NOMO-1 treated with DMSO at 0.1 percent for 48 hours (cell line): Measurements from ENCODE around the gene SEC31B.

Experiments
- DNase-seq: peaks from one replicate; lab custom pipeline; 2025; ENCODE audit not compliant: unreplicated experiment; lab: John Stamatoyannopoulos, UW

SEC31B gene, protein sequence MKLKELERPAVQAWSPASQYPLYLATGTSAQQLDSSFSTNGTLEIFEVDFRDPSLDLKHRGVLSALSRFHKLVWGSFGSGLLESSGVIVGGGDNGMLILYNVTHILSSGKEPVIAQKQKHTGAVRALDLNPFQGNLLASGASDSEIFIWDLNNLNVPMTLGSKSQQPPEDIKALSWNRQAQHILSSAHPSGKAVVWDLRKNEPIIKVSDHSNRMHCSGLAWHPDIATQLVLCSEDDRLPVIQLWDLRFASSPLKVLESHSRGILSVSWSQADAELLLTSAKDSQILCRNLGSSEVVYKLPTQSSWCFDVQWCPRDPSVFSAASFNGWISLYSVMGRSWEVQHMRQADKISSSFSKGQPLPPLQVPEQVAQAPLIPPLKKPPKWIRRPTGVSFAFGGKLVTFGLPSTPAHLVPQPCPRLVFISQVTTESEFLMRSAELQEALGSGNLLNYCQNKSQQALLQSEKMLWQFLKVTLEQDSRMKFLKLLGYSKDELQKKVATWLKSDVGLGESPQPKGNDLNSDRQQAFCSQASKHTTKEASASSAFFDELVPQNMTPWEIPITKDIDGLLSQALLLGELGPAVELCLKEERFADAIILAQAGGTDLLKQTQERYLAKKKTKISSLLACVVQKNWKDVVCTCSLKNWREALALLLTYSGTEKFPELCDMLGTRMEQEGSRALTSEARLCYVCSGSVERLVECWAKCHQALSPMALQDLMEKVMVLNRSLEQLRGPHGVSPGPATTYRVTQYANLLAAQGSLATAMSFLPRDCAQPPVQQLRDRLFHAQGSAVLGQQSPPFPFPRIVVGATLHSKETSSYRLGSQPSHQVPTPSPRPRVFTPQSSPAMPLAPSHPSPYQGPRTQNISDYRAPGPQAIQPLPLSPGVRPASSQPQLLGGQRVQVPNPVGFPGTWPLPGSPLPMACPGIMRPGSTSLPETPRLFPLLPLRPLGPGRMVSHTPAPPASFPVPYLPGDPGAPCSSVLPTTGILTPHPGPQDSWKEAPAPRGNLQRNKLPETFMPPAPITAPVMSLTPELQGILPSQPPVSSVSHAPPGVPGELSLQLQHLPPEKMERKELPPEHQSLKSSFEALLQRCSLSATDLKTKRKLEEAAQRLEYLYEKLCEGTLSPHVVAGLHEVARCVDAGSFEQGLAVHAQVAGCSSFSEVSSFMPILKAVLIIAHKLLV

DNA sequence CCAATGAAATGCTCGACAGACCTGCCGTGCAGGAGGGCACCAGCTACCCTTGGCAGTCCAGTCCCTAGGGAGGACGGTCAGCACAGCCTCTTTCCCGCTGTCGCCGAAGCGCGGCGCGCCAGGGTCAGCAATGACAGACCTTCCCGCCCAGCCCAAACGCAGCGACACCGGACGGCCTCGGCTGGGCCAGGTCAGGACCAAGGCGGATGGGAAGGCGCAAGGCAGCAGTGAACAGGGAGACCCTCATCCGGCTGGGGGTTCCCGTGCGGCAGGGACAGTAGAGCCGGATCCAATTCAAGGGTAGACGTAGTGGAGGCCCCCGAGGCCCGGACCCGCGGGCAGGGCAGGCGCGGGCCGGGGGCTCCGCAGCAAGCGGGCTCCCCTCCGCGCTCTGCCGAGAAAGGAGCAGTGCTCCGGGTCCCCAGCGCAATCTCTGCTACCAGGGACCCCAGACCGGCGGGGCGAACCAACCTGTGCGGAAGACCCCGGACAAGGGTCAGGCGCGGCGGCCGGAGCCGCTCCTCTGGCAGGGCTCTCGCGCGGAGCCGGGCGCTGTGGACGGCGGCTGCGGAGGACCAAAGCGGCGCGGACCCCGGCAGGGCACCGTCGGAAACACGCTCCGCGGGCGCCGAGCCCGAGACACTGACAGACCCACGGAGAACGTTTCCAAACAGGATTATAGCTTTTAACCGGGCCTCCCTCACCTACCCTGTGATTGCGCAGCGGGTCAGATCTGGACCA, at the start of gene SEC31B:
TSS of gene SEC31B (minus strand) at position 551 of the 741 bp plus-strand sequence. CDS start 2,909 bp downstream, outside the sequence.
- no peak for DNase-seq

DNA sequence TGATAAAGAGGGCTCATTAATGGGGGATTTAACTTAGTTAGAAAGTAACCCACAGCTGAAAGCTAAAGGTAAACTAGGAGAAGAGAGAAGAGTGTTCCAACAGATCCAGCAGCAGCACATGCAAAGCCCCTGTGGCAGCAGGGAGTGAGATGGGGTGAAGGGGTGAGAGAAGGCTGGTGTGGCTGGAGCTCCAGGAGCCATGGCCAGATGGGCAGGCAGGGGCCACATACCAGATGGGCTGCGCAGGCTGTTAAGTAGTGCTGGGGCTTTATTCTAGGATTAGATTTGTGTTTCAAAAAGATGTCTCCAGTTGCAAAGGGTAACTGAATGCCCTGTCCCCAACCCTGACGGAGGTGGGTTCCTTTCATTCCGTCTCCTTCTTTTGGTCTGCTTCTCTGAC, 49.3 kb upstream of the SEC31B start:
- no peak for DNase-seq

DNA sequence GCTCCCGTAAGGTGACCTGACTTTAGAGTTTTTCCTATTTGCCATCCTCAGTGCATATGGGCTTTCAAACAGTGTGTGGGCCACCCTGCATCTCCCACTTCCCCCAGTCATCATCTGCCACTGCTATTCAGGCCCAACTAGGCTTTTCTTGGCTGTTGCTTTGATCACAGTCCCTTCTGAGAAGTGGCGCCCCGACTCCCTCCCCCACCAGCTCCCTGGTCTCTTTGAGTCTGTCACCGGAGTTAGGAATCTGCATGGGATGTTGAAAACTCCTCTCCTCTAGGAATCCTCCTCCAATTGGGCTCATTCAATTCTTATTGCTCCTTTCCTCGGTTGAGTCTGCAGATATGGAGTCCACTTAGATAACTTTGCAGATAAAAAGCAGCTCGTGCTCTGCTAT, 48.2 kb upstream of the SEC31B start:
- no peak for DNase-seq

DNA sequence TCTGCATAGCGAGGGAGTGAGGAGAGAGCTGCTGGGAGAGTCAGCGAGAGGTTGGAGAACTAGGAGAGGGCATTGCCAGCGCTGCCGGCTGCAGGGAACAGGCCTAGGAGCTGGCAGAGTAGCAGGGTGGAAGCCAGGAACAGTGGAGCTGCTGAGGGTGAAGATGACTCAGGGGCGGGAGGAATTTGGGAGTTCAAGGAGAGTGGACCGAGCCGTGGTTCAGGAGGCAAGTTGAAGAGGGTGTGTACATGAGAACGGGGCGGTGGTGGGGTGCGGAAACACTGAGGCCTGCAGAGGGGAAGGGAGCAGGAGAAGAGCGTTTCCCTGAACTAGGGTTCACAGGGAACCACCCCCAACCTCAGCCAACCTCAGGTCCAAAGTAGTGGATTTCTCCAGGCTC, 47.6 kb upstream of the SEC31B start:
- no peak for DNase-seq

DNA sequence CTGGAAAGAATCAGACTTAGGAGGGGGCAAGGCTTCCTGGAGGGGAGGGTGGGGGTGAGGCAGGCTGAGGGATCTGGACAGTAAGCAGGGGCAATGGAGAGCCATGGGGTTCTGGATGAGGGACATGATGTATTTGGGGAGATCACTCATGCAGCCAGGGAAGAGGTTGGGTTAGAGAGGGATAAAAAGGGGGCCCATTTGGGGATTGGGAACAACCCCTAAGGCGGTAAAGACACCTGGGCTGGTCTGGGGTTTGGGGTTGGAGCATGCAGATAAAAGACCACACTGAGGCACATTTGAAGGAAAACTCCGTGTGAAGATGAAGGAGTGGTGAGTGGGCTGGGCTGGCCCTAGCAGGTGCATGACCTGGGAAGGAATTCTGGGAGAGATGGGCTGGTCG, 46.9 kb upstream of the SEC31B start:
- DNase-seq: no peak

DNA sequence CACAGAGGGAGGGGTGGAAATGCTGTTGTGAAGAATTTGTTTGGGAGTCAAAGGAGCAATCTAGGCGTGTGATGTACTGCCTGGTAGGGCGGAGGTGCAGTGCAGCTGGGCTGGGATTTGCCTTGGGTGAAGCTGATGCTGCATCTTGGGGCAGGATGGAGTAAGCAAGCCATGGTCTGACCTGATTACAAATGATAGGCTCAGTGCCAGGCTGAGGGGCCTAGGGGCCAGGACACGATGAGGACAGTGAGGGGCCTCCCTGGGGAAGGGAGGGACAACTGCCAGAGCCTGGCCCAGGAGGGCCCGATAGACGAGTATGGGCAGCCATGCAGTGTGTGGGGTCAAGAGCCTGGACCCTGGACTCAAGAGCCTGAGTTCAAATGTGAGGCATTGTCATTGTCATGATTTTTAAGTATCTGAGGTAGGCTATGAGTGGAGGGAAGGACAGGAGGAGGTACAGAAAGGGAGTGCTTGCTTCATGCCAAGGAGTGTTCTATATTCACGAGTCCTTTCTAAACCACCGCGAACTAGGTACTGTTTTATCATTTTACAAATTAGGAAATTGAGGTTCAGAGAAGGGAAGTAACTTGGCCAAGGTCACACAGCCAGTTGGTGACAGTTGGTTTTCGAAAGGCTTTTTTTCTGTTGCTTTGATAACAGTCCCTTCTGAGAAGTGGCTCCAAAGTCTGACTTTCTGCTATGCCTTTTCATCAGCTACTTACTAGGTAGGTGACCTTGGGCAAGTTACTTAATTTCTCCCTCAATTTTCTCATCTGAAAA, 45.7 kb upstream of the SEC31B start:
- no peak for DNase-seq

DNA sequence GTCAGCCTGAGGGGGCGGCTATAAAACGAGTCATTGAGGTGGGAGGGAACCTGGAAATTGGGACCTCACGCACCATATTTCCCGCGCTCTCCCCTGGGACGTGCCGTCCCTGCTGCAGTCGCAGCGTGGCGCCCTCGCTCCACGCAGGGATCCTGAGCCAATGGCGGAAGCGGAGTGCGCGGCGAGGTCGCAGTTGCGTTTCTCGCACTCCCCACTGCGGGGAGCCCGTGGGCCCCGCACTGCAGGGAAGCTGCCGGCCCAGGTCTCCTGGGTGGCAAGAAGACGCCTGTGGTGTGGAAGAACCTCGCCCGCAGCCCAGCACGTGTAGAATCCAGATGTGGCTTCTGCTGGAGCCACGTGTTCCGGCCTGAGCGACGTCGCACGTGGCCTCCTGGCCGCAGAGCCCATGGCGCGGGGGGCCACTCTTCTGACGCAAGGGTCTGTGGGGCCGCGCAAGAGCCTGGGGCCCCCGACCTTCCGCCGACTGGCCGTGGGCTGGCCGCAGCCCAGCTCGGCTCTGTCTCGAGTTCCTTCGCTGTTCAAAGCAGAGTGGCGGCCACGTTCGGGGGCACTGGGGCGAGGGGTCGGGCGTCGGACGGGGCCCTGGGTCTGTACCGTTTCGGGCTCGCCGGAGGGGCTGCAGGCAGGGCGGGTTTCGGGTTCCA, 42.5 kb upstream of the SEC31B start:
- DNase-seq: peak; percentile 54

DNA sequence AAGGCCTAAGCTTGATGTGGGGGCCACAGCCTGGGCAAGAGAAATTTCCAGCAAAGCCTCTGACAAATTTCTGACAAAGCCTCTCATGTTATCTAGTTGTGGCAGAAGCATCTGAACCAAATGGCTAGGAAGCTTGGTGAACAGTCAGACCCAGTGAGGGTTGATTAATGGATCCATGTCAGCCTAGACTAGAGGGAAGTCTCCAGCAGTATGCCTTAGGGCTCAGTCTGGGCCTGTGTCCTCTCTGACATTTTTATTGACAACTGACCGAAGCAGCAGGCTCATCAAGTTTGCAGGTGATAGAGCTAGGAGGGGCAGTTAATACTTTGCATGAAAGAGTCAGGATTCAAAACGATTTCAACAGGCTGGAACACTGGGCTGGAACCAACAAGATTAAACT, 41.3 kb upstream of the SEC31B start:
- DNase-seq: no peak

DNA sequence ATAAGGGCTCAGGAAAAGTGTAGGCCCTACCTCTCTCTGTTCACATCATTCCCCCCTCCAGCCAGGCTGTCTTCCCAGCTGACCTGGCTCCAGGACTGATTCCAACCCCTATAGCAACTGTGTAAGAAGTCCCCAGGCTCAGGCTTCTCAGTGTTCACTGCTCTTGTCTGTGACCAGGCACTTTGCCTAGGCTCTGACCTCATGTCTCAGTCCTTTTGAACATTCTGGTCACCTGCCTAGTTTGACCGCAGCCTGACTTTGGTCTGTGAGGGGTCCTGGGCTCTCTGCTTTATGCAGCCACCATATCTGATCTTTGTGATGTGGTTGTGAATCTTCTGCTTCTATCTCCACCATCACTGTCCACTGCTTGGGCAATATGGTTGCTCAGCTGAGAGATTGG, 40.6 kb upstream of the SEC31B start:
- no peak for DNase-seq

DNA sequence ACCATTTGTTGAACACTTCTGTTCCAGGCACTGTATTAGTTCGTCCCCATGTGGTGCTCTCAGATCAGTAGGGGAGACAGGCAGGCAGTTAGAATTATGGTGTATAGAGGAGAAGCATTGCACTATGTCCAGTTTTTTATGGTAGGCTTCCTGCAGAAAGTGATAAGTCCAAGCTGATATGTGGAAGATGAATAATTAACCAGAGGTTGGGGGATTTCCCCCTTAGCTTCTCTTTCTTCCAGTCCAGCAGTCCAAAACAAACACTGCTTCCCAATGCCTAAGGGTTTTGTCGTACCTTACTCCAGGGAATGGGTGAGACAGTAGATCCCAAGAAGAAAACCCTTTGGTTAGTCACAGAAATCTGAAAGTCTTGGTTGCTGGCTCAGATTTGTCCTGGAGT, 35.2 kb upstream of the SEC31B start:
- no peak for DNase-seq

DNA sequence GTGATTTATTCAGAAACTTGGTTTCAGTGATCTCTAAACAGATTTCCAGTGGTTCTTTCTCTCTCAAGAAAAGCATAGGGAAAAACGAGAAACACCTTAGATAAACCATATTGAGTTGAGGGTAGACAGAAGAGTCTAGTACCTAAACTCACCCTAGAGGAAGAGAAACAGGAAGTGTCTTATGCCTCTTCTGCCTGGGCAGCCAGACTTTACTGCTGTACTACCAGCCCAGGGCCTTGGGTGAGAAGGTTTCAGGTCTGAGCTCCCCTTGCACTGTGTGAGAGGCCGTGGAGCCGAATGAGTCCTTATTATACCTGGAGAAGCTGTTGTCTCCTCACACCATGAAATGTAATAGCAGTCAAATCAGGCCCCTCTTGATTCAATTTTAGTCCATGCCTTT, 34.3 kb upstream of the SEC31B start:
- DNase-seq: peak; percentile 15

DNA sequence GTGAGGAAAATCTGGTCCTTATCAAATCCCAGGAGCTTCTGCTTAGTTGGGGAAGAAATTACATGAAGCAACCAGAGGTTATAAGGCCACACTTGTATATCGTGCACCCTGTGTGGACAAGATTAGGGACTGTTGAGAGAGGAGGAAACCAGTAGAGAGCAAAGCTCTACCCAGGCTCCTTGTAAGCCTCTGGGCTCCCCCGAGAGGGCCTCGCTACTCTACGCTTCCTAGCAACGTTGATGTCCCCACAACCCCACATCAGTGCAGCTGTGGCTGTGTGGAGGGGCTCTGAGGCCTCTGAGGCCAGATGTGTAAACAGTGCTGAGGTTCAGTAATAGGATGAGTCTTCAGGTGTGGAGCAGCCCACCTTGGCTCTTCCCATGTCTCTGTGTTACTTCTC, 32.1 kb upstream of the SEC31B start:
- DNase-seq: no peak

DNA sequence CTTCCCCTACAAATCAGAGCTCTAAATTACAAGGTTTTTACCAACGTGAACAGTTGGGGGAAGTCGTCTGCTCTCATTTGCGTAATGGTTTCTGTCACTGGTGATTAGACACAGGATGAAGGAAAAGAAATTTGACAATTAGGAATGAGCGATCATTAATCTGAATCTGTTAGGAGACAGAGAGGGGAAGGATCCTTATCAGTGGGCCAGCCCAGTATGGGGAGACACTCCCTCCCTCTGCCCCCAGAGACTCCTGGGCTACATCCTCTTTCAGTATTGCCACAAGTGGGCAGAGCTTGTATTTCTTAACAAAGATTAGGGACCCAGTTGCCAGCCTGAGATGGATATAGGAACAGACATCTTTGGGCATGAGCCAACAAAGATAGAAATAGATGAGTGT, 31.5 kb upstream of the SEC31B start:
- DNase-seq: peak; percentile 62

DNA sequence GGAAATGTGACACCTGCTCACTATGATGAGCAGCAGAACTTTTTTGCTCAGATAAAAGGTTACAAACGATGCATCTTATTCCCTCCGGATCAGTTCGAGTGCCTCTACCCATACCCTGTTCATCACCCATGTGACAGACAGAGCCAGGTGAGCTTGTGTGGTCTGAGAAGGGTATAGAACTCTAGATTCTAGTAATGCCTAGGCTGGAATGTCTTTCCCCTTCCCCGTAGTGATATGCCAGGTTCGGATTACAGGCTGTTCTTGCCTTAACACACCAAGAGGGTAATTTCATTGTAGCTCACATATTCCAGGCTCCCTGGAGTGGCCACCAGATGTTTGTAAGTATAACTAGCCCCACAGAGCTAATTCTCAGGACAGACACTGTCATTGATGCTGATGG, 25.3 kb upstream of the SEC31B start:
- DNase-seq: no peak

DNA sequence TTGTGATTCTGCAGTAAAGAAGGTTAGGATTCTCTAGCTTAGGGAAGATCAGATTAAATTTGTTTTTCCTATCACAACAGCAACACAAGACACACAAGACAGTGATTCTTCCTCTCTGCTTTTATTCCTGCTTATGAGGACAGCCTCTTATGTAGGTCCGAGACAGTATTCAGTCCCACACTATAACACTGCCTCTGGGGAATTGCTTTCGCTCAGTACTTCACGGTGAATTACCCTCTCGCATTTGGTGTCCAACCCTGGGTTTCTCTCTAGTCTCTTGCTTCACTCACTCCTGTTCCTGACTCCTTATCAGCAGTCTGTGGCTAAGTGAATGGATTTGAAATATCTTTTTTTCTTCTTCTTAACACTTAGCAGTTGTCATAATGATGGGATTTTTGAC, 17.8 kb upstream of the SEC31B start:
- no peak for DNase-seq

DNA sequence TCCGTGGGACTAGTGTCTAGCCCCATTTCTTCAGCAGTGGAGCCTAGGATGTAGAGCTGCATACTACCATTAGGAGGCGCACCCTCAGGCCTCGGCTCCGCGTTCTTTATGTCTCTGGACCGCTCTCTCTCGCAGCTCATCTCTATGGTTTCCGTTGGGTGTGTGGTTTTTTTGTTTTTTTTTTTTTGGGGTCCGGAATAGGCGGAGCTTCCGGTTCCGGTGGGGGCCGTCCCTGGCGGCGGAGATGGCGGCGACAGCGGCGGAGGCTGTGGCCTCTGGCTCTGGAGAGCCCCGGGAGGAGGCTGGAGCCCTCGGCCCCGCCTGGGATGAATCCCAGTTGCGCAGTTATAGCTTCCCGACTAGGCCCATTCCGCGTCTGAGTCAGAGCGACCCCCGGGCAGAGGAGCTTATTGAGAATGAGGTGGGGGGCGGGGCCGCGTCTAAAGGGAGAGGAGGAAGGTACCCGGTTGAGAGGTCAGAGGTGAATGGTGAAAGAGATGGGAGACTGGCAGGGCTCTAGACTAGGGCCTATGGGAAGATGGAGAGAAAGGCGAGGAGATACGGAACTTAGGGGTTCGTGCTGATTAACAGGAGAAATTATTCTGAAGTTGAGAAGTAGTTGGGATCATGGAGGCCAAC, 16.2 kb upstream of the SEC31B start, which contains the start of gene HIF1AN:
TSS of gene HIF1AN (plus strand) at position 229 of the 639 bp plus-strand sequence. CDS start at position 245, 16 bp downstream.
- DNase-seq: peak; percentile 96

DNA sequence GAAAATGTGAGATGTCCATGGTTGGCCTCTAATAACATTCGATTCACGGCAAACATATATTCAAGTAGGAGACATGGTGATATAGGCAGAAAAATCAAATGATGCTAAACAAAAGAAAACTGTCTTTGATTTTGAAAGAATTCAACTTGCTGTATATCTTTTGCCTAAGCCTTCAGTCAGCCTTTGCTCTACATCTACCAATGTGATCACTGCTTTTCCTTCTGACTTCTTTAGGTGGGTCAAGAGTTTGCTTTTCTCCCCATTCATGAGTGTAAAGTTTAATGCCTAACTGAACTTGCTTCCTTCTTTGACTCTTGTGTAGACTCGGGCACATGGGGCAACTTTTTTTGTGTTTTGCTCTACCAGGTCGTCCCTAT, 15.7 kb upstream of the SEC31B start:
- DNase-seq: no peak

DNA sequence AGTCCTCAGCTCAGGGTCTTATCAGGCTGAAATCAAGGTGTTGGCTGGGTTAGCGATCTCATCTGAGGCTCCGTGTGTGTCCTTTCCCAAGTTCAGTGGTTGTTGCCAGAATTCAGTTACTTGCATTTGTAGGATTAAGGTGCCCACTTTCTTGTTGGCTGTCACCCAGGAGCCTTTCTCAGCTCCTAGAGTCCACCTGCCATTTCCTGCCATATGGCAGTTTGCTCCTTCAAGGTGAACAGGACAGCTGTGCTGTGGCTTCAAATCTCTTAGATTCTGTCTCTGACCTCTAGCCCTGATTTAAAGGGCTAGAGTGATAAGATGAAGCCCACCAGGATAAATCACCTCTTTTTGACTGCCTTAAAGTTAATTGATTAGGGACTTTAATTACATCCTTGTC, 15.1 kb upstream of the SEC31B start:
- DNase-seq: no peak

DNA sequence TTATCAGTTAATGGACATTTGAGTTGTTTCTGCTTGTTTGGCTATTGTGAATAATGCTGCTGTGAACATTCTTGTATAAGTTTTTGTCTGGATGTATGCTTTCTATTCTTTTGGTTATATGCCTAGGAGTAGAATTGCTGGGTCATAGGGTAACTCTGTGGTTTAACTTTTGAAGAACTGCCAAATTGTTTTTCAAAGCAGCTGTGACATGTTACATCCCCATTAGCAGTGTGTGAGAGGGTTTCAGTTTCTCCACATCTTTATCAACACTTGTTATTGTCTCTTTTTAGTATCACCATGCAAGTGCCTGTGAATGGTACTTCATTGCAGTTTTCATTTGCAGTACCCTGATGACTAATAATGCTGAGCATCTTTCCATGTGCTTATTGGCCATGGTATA, 12.1 kb upstream of the SEC31B start:
- no peak for DNase-seq
